ENCODE data around the gene CEACAM6. TPM values are rescaled to one million over a fixed set of nuclear protein-coding genes. Genes with fewer than 3 reads are reported as not detected.
"Not testable (repeated sequence)": the region's sequence is repeated elsewhere in the genome, so short reads cannot be mapped to it uniquely, and the experiment has no call there.

Gene CEACAM6
- total RNA-seq, 1 experiment from 2014 or later, result not detected

GRCh38 chr19:41789053-41789452 is 33.7 kb downstream of the CEACAM6 start:
- in situ Hi-C loops (cut with HindIII; ENCODE audit: low sequenced_read_pairs); DNase-seq (ENCODE audit: low spot score): not testable (repeated sequence)

GRCh38 chr19:41792513-41793413 is 37.4 kb downstream of the CEACAM6 start:
- in situ Hi-C loops (cut with HindIII; ENCODE audit: low sequenced_read_pairs), result no loop called here
- peak; percentile 15 for DNase-seq (ENCODE audit: low spot score)

- in situ Hi-C loops (cut with HindIII; ENCODE audit: low sequenced_read_pairs), result no loop called here
- no peak for DNase-seq (ENCODE audit: low spot score)
These were observed 38.0 kb downstream of the CEACAM6 start for GRCh38 chr19:41793414-41793727.

- peak; percentile 25 for DNase-seq (ENCODE audit: low spot score)
- in situ Hi-C loops (cut with HindIII; ENCODE audit: low sequenced_read_pairs), result no loop called here
These were observed 39.7 kb downstream of the CEACAM6 start for GRCh38 chr19:41795031-41795461.

- in situ Hi-C loops (cut with HindIII; ENCODE audit: low sequenced_read_pairs), result no loop called here
- no peak for DNase-seq (ENCODE audit: low spot score)
These were observed 41.0 kb downstream of the CEACAM6 start, which contains the start of gene CEACAM3 for GRCh38 chr19:41796362-41796761. Gene CEACAM3, plus strand, starts transcription at chr19:41796587. Its CDS starts 91 bp downstream, at chr19:41796678.

- in situ Hi-C loops (cut with HindIII; ENCODE audit: low sequenced_read_pairs), result no loop called here
- DNase-seq (ENCODE audit: low spot score), result no peak
These were observed 41.6 kb downstream of the CEACAM6 start for GRCh38 chr19:41796901-41797300.

- no peak for DNase-seq (ENCODE audit: low spot score)
These were observed 44.2 kb downstream of the CEACAM6 start for GRCh38 chr19:41799444-41800000.

GRCh38 chr19:41801031-41801430 is 45.7 kb downstream of the CEACAM6 start:
- no peak for DNase-seq (ENCODE audit: low spot score)
- in situ Hi-C loops (cut with HindIII; ENCODE audit: low sequenced_read_pairs), result no loop called here

More at GRCh38 chr19:41799444-41800000, 44.2 kb downstream of the CEACAM6 start:
- in situ Hi-C loops (cut with HindIII; ENCODE audit: low sequenced_read_pairs), result no loop called here

- in situ Hi-C loops (cut with HindIII; ENCODE audit: low sequenced_read_pairs), result no loop called here
- no peak for DNase-seq (ENCODE audit: low spot score)
These were observed 46.5 kb downstream of the CEACAM6 start for GRCh38 chr19:41801792-41802211.

- in situ Hi-C loops (cut with HindIII; ENCODE audit: low sequenced_read_pairs), result no loop called here
- no peak for DNase-seq (ENCODE audit: low spot score)
These were observed 47.4 kb downstream of the CEACAM6 start for GRCh38 chr19:41802770-41803169.

GRCh38 chr19:41804336-41804735 is 49.0 kb downstream of the CEACAM6 start:
- no peak for DNase-seq (ENCODE audit: low spot score)
- in situ Hi-C loops (cut with HindIII; ENCODE audit: low sequenced_read_pairs), result no loop called here

- no peak for DNase-seq (ENCODE audit: low spot score)
- in situ Hi-C loops (cut with HindIII; ENCODE audit: low sequenced_read_pairs), result no loop called here
These were observed 51.8 kb downstream of the CEACAM6 start for GRCh38 chr19:41807176-41807575.

GRCh38 chr19:41808663-41809566 is 53.6 kb downstream of the CEACAM6 start:
- in situ Hi-C loops (cut with HindIII; ENCODE audit: low sequenced_read_pairs), result no loop called here
- DNase-seq (ENCODE audit: low spot score), result no peak

- no peak for DNase-seq (ENCODE audit: low spot score)
- in situ Hi-C loops (cut with HindIII; ENCODE audit: low sequenced_read_pairs), result no loop called here
These were observed 55.0 kb downstream of the CEACAM6 start for GRCh38 chr19:41810301-41810700.

GRCh38 chr19:41811036-41811435 is 55.7 kb downstream of the CEACAM6 start:
- in situ Hi-C loops (cut with HindIII; ENCODE audit: low sequenced_read_pairs), result no loop called here
- DNase-seq (ENCODE audit: low spot score), result no peak

GRCh38 chr19:41811981-41812380 is 56.7 kb downstream of the CEACAM6 start:
- in situ Hi-C loops (cut with HindIII; ENCODE audit: low sequenced_read_pairs), result no loop called here
- no peak for DNase-seq (ENCODE audit: low spot score)

GRCh38 chr19:41813911-41814310 is 58.6 kb downstream of the CEACAM6 start:
- no peak for DNase-seq (ENCODE audit: low spot score)
- in situ Hi-C loops (cut with HindIII; ENCODE audit: low sequenced_read_pairs), result no loop called here

GRCh38 chr19:41815301-41815700 is 60.0 kb downstream of the CEACAM6 start:
- DNase-seq (ENCODE audit: low spot score), result no peak
- in situ Hi-C loops (cut with HindIII; ENCODE audit: low sequenced_read_pairs), result no loop called here

- in situ Hi-C loops (cut with HindIII; ENCODE audit: low sequenced_read_pairs), result no loop called here
- DNase-seq (ENCODE audit: low spot score), result no peak
These were observed 61.4 kb downstream of the CEACAM6 start for GRCh38 chr19:41816761-41817160.
